Mesendoderm (in vitro differentiated cells): ENCODE measurements around the gene PCNT.
"Not testable (repeated sequence)": the region's sequence is repeated elsewhere in the genome, so short reads cannot be mapped to it uniquely, and the experiment has no call there.

Experiments
- DNase-seq: peaks from one replicate; pipeline ENCODE4 v3.0.0; 2013
- H2AK5ac ChIP-seq: 2 replicates; pipeline ENCODE4 v1.6.1; 2013; ENCODE audit warnings: low read length, inconsistent platforms
- H2BK120ac ChIP-seq: 2 replicates; pipeline ENCODE4 v1.6.1; 2013; ENCODE audit warnings: low read depth, mild to moderate bottlenecking, low read length, moderate library complexity, mixed read lengths
- H2BK15ac ChIP-seq: replicated peaks from 2 replicates; pipeline ENCODE4 v1.6.1; 2013; ENCODE audit warnings: low read depth, mild to moderate bottlenecking, moderate library complexity
- H2BK5ac ChIP-seq: 2 replicates; pipeline ENCODE4 v1.6.1; 2013; ENCODE audit warnings: low read length, inconsistent platforms
- H3K18ac ChIP-seq: 2 replicates; pipeline ENCODE4 v1.6.1; 2013; ENCODE audit warnings: mild to moderate bottlenecking, low read length, mixed read lengths
- H3K23ac ChIP-seq: one replicate; pipeline ENCODE4 v1.6.1; 2013; ENCODE audit warnings: low read length
- H3K27ac ChIP-seq: 2 replicates; pipeline ENCODE4 v1.5.1; 2013; ENCODE audit warnings: low read depth, mild to moderate bottlenecking, inconsistent platforms, low read length, moderate library complexity
- H3K27me3 ChIP-seq: 2 replicates; pipeline ENCODE4 v1.6.1; 2013; ENCODE audit warnings: low read length, control low read depth, mild to moderate bottlenecking, inconsistent platforms; ENCODE audit not compliant: insufficient read depth, poor library complexity
- H3K36me3 ChIP-seq: 2 replicates; pipeline ENCODE4 v1.6.1; 2013; ENCODE audit warnings: low read length, inconsistent platforms; ENCODE audit not compliant: control insufficient read depth, insufficient read depth
- H3K4ac ChIP-seq: one replicate; pipeline ENCODE4 v1.6.1; 2013; ENCODE audit warnings: low read depth, mild to moderate bottlenecking, low read length, moderate library complexity
- H3K4me1 ChIP-seq: 2 replicates; pipeline ENCODE4 v1.6.1; 2013; ENCODE audit warnings: low read depth, low read length, inconsistent platforms; ENCODE audit not compliant: control insufficient read depth
- H3K4me2 ChIP-seq: 2 replicates; pipeline ENCODE4 v1.6.1; 2013; ENCODE audit warnings: low read length
- H3K4me3 ChIP-seq: 2 replicates; pipeline ENCODE4 v1.5.1; 2013; ENCODE audit warnings: mild to moderate bottlenecking, low read length
- H3K56ac ChIP-seq: one replicate; pipeline ENCODE4 v1.6.1; 2013; ENCODE audit warnings: low read length
- H3K79me1 ChIP-seq: 2 replicates; pipeline ENCODE4 v1.6.1; 2013; ENCODE audit warnings: low read length, inconsistent platforms
- H3K79me2 ChIP-seq: 2 replicates; pipeline ENCODE4 v1.6.1; 2013; ENCODE audit warnings: mild to moderate bottlenecking, low read length; ENCODE audit not compliant: control insufficient read depth, insufficient read depth
- H3K9ac ChIP-seq: 2 replicates; pipeline ENCODE4 v1.6.1; 2013; ENCODE audit warnings: low read length, inconsistent platforms
- H4K5ac ChIP-seq: one replicate; pipeline ENCODE4 v1.6.1; 2013; ENCODE audit warnings: low read length
- H4K8ac ChIP-seq: one replicate; pipeline ENCODE4 v1.6.1; 2013; ENCODE audit warnings: low read depth, mild to moderate bottlenecking, control low read depth, low read length, moderate library complexity
- WGBS: extraction: QIAGEN DNeasy Blood & Tissue Kit; methylation state at CpG from one replicate; pipeline ENCODE4 v1.1.7; 2013; ENCODE audit warnings: low lambda C conversion rate, missing lambda C conversion rate; ENCODE audit not compliant: insufficient coverage; ENCODE audit errors: extremely low coverage; 5-methylcytosine and 5-hydroxymethylcytosine counted together

The PCNT gene

GRCh38 chr21:46442938-46443337 is 119.0 kb downstream of the PCNT start:
- Histone ChIP-seq H3K27ac (no peak overlapping the region), H3K18ac (no peak overlapping the region), H2BK15ac (no peak overlapping the region), H2BK5ac (no peak overlapping the region), H4K8ac (no peak overlapping the region), H3K27me3 (no peaks in the 10 kb centered on the region), H4K5ac (no peak overlapping the region), H3K9ac (no peak overlapping the region), H3K4me3 (no peak overlapping the region), H3K4ac (no peak overlapping the region), H3K4me2 (no peak overlapping the region), H3K79me2 (no peaks in the 10 kb centered on the region), H3K36me3 (peaks cover 11% of the 10 kb centered on the region), H3K56ac (no peak overlapping the region), H2BK120ac (no peak overlapping the region), H3K4me1 (no peaks in the 10 kb centered on the region), H3K79me1 (no peaks in the 10 kb centered on the region), H3K23ac (no peak overlapping the region), H2AK5ac (no peak overlapping the region)
- no peak for DNase-seq
- WGBS = no CpG with 5 or more reads among the region's 15 CpGs

DNA sequence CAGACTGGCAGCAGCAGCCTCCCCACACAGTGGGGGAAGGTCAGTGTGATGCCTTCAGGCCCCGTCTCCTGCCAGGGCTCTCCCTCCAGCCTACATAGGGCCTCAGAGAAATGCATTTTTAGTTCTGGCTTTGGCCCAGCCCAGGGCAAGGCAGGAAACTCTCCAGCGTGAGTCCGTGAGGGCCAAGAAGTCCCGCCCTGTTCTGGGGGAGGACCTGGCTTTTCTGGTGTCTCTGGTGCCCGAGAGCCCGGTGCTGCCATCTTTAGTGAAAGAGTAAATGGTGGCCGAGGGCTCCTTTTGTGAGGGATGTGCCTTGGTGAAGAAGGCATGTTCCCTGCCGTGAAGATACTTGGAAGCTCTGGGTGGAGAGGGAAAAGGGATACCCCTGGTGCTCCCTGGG is 120.0 kb downstream of the PCNT start:
- Histone ChIP-seq H2BK5ac (no peak overlapping the region), H3K9ac (no peak overlapping the region), H2BK15ac (no peak overlapping the region), H3K36me3 (peaks cover 11% of the 10 kb centered on the region), H2BK120ac (no peak overlapping the region), H3K4ac (no peak overlapping the region), H3K56ac (no peak overlapping the region), H2AK5ac (no peak overlapping the region), H3K79me1 (no peaks in the 10 kb centered on the region), H3K18ac (no peak overlapping the region), H3K4me1 (no peaks in the 10 kb centered on the region), H3K27ac (no peak overlapping the region), H3K79me2 (no peaks in the 10 kb centered on the region), H3K4me2 (no peak overlapping the region), H3K23ac (no peak overlapping the region), H3K4me3 (no peak overlapping the region), H3K27me3 (no peaks in the 10 kb centered on the region), H4K8ac (no peak overlapping the region), H4K5ac (no peak overlapping the region)
- no CpG with 5 or more reads among the region's 8 CpGs for WGBS
- DNase-seq = peak; percentile 8

DNA sequence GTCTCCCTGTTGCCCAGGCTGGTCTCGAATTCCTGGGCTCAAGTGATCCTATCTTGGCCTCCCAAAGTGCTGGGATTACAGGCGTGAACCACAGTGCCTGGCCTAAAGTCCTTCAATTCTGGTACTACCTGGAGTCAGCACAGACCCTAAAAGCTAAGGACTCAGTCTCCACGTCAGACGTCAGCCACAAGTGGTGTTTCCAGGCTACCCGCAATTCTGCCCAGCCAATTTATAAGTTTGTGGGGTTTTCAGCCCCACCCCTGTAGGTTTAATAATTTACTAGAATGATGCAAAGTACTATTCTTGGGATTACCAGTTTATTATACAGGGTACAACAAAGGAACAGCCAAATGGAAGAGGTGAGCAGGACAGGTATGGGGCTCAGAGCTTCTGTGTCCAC is 124.2 kb downstream of the PCNT start:
- H2BK120ac ChIP-seq = no peak overlapping the region
- H2AK5ac ChIP-seq = no peak overlapping the region
- H2BK5ac ChIP-seq = no peak overlapping the region
- no peaks in the 10 kb centered on the region for H3K27me3 ChIP-seq
- no peak overlapping the region for H3K56ac ChIP-seq
- no peak overlapping the region for H4K5ac ChIP-seq
- H3K4me1 ChIP-seq = no peaks in the 10 kb centered on the region
- no peaks in the 10 kb centered on the region for H3K79me2 ChIP-seq
- H3K4ac ChIP-seq = no peak overlapping the region
- H3K4me3 ChIP-seq = no peak overlapping the region
- H3K23ac ChIP-seq = no peak overlapping the region
- no peak overlapping the region for H2BK15ac ChIP-seq
- H3K9ac ChIP-seq = no peak overlapping the region
- H3K79me1 ChIP-seq = no peaks in the 10 kb centered on the region
- H3K36me3 ChIP-seq = peaks cover 4% of the 10 kb centered on the region
- no peak overlapping the region for H3K4me2 ChIP-seq
- no peak overlapping the region for H3K27ac ChIP-seq
- no peak for DNase-seq
- WGBS = no CpG with 5 or more reads among the region's 5 CpGs
- no peak overlapping the region for H3K18ac ChIP-seq
- H4K8ac ChIP-seq = no peak overlapping the region

GRCh38 chr21:46448855-46449254 is 124.9 kb downstream of the PCNT start:
- not testable (repeated sequence) for H3K23ac ChIP-seq, H2BK120ac ChIP-seq

DNA sequence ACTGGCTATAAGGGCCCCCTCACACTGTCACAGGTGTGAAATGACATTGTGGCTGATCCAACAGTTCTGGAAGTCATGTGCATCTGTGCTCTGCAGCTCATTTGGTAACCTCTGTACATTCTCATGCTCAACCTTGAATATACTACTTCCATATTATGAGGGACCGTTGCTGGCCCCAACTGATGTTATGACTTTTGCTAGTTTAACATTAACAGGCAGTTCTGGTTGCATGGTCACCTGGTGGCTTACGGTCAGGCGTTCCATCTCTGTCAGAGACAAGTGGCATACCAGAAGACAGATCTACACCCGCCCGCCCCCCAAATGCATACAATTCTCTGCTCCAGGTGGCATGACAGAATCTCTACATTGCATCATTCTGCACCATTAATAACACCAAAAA is 128.8 kb downstream of the PCNT start:
- Histone ChIP-seq H2BK15ac (no peak overlapping the region), H2BK5ac (no peak overlapping the region), H3K56ac (no peak overlapping the region), H3K4me1 (peaks cover 2% of the 10 kb centered on the region), H3K4ac (no peak overlapping the region), H3K18ac (no peak overlapping the region), H3K4me2 (no peak overlapping the region), H3K9ac (no peak overlapping the region), H4K8ac (no peak overlapping the region), H3K27ac (no peak overlapping the region), H4K5ac (no peak overlapping the region), H3K79me1 (peaks cover 9% of the 10 kb centered on the region), H2AK5ac (no peak overlapping the region), H3K79me2 (peaks cover 3% of the 10 kb centered on the region), H3K4me3 (no peak overlapping the region), H3K27me3 (no peaks in the 10 kb centered on the region), H2BK120ac (no peak overlapping the region), H3K36me3 (no peaks in the 10 kb centered on the region), H3K23ac (no peak overlapping the region)
- no peak for DNase-seq
- WGBS = no CpG with 5 or more reads among the region's 5 CpGs

More at GRCh38 chr21:46448855-46449254, 124.9 kb downstream of the PCNT start:
- H3K27me3 ChIP-seq, H3K79me1 ChIP-seq, H4K8ac ChIP-seq, H3K36me3 ChIP-seq, H3K79me2 ChIP-seq, H3K4me3 ChIP-seq, H3K18ac ChIP-seq, H2BK5ac ChIP-seq, H2BK15ac ChIP-seq, H3K9ac ChIP-seq, H3K4me1 ChIP-seq, H3K4me2 ChIP-seq, H3K4ac ChIP-seq, H2AK5ac ChIP-seq, H3K56ac ChIP-seq, H4K5ac ChIP-seq, H3K27ac ChIP-seq: not testable (repeated sequence)
- DNase-seq = peak; percentile 28
- WGBS = no CpG with 5 or more reads among the region's 6 CpGs

- Histone ChIP-seq H3K4me3 (no peak overlapping the region), H4K8ac (no peak overlapping the region), H3K27me3 (no peaks in the 10 kb centered on the region), H3K23ac (no peak overlapping the region), H3K36me3 (no peaks in the 10 kb centered on the region), H3K56ac (no peak overlapping the region), H3K4me2 (no peak overlapping the region), H3K18ac (no peak overlapping the region), H3K79me2 (peaks cover 5% of the 10 kb centered on the region), H3K79me1 (peaks cover 12% of the 10 kb centered on the region), H3K9ac (no peak overlapping the region), H4K5ac (no peak overlapping the region), H3K4ac (no peak overlapping the region), H3K27ac (no peak overlapping the region), H2AK5ac (no peak overlapping the region), H2BK5ac (no peak overlapping the region), H3K4me1 (peaks cover 2% of the 10 kb centered on the region), H2BK120ac (no peak overlapping the region), H2BK15ac (no peak overlapping the region)
- no peak for DNase-seq
- no CpG with 5 or more reads among the region's 3 CpGs for WGBS
Measured at GRCh38 chr21:46454142-46454541, 130.2 kb downstream of the PCNT start.
